ENCODE data around the gene FGD5. TPM values are rescaled to one million over a fixed set of nuclear protein-coding genes. Genes with fewer than 3 reads are reported as not detected.

Gene FGD5
- total RNA-seq, 1 experiment from 2014 or later: not detected

DNA sequence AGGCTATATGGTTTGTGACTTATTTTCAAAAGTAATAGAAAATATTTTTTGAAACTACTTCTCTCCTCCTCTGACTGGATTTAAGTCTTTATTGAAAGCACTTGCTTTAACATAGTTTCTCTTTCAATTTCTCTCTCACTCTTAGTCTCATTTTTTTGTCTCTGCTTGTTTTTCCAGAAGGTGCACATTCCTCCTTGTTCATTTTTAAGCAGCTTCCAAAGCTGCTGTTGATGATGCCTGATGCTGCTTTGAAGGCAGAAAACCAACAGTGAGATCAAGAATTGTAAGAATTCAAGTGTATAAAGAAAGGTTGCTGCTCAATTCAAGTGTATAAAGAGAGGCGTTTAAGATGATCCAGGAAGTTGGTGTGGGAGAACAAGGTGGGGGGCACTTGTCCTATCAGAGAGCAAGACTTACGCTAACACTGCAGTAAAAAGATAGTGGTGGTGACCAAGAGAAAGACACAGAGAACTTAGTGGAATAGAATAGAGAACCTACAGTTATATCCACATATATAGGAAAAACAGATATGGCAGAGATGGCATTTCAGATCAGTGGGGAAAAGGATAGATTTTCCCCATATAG is 140.7 kb downstream of the FGD5 start:
- Histone ChIP-seq H3K4me1 (ENCODE audit: insufficient read depth, low read length, poor library complexity, severe bottlenecking) (peaks cover 16% of the 10 kb centered on the region), H3K27me3 (replicated peaks; ENCODE audit: insufficient read depth, low read depth, low read length, poor library complexity) (no peaks in the 10 kb centered on the region), H3K36me3 (ENCODE audit: insufficient read depth, low read length, poor library complexity, severe bottlenecking) (no peaks in the 10 kb centered on the region), H3K9me3 (ENCODE audit: low read depth, low read length, poor library complexity, severe bottlenecking) (no peaks in the 10 kb centered on the region), H3K27ac (ENCODE audit: low read depth, low read length, poor library complexity, severe bottlenecking) (no peak overlapping the region), H3K4me3 (ENCODE audit: low read depth, low read length, poor library complexity, severe bottlenecking) (no peak overlapping the region)
- ChIA-PET CTCF (no interaction called here), POLR2A (ENCODE audit: low non-redundant PET) (no interaction called here)
- no peak for DNase-seq (ENCODE audit: low spot score)
- BruUV-seq (replicated peaks): no TSS peak
- intact Hi-C loops (cut with micrococcal nuclease; ENCODE audit: unreplicated experiment): no loop called here
- TF ChIP-seq, protein P1, sequence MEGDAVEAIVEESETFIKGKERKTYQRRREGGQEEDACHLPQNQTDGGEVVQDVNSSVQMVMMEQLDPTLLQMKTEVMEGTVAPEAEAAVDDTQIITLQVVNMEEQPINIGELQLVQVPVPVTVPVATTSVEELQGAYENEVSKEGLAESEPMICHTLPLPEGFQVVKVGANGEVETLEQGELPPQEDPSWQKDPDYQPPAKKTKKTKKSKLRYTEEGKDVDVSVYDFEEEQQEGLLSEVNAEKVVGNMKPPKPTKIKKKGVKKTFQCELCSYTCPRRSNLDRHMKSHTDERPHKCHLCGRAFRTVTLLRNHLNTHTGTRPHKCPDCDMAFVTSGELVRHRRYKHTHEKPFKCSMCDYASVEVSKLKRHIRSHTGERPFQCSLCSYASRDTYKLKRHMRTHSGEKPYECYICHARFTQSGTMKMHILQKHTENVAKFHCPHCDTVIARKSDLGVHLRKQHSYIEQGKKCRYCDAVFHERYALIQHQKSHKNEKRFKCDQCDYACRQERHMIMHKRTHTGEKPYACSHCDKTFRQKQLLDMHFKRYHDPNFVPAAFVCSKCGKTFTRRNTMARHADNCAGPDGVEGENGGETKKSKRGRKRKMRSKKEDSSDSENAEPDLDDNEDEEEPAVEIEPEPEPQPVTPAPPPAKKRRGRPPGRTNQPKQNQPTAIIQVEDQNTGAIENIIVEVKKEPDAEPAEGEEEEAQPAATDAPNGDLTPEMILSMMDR (conservative IDR thresholded peaks at IDR 0.05; ENCODE audit: low read depth, low read length): no peak
- TF ChIP-seq EZH2 (IDR thresholded peaks at IDR 0.05; ENCODE audit: borderline replicate concordance, low read depth, low read length, poor library complexity, severe bottlenecking): no peak

DNA sequence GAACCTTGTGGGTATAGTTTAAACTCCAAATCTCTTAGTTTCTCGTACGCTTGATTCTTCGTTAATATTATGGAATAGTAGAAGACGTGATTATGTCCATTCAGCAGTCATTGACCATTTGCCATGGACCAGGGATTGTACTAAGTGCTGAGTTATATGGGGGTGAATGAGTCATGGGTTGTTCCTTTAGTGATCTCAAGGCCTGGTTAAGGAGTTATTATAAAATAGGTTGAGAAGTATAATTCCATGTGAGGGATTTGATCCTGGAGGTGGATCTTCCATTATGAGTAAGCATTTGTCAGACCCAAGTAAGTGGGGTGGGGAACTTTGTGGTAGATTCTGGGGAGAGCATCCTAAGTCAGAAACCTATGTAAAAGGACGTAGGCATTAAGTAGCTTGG is 144.0 kb downstream of the FGD5 start:
- no peak for DNase-seq (ENCODE audit: low spot score)

DNA sequence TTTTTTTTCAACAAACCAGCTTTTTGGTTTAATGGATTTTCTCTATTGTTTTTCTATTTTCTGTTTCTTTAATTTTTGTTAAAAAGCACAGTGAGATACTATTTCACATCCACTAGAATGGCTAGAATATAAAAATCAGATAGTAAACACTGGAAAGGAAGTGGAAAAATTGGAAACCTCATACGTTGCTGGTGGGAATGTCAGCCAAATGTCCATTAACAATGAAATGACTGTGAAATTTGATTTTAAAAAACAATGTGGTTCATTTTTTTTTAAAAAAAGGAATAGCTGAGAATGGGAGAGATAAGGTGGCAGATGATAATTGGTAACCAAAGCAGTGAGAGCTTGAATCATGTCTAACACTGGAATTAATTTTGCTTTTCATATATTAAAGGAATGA is 148.5 kb downstream of the FGD5 start:
- BruUV-seq (replicated peaks): no TSS peak
- ChIA-PET POLR2A (ENCODE audit: low non-redundant PET) (no interaction called here), CTCF (no interaction called here)

More for the DNA sequence above, 144.0 kb downstream of the FGD5 start:
- Histone ChIP-seq H3K27ac (ENCODE audit: low read depth, low read length, poor library complexity, severe bottlenecking) (no peak overlapping the region), H3K27me3 (replicated peaks; ENCODE audit: insufficient read depth, low read depth, low read length, poor library complexity) (no peaks in the 10 kb centered on the region), H3K4me1 (ENCODE audit: insufficient read depth, low read length, poor library complexity, severe bottlenecking) (peaks cover 6% of the 10 kb centered on the region), H3K36me3 (ENCODE audit: insufficient read depth, low read length, poor library complexity, severe bottlenecking) (peaks cover 14% of the 10 kb centered on the region), H3K4me3 (ENCODE audit: low read depth, low read length, poor library complexity, severe bottlenecking) (no peak overlapping the region), H3K9me3 (ENCODE audit: low read depth, low read length, poor library complexity, severe bottlenecking) (peaks cover 5% of the 10 kb centered on the region)
- TF ChIP-seq, protein P1 (conservative IDR thresholded peaks at IDR 0.05; ENCODE audit: low read depth, low read length): no peak
- TF ChIP-seq EZH2 (IDR thresholded peaks at IDR 0.05; ENCODE audit: borderline replicate concordance, low read depth, low read length, poor library complexity, severe bottlenecking): no peak
- ChIA-PET CTCF (no interaction called here), POLR2A (ENCODE audit: low non-redundant PET) (no interaction called here)
- no TSS peak for BruUV-seq (replicated peaks)
- intact Hi-C loops (cut with micrococcal nuclease; ENCODE audit: unreplicated experiment): no loop called here

More for the DNA sequence above, 148.5 kb downstream of the FGD5 start:
- no peak for DNase-seq (ENCODE audit: low spot score)
- H3K27ac ChIP-seq (ENCODE audit: low read depth, low read length, poor library complexity, severe bottlenecking): no peak overlapping the region
- no peak overlapping the region for H3K4me3 ChIP-seq (ENCODE audit: low read depth, low read length, poor library complexity, severe bottlenecking)
- peaks cover 18% of the 10 kb centered on the region for H3K36me3 ChIP-seq (ENCODE audit: insufficient read depth, low read length, poor library complexity, severe bottlenecking)
- intact Hi-C loops (cut with micrococcal nuclease; ENCODE audit: unreplicated experiment): no loop called here
- no peaks in the 10 kb centered on the region for H3K27me3 ChIP-seq (replicated peaks; ENCODE audit: insufficient read depth, low read depth, low read length, poor library complexity)
- TF ChIP-seq, protein P1 (conservative IDR thresholded peaks at IDR 0.05; ENCODE audit: low read depth, low read length): no peak
- no peak for TF ChIP-seq EZH2 (IDR thresholded peaks at IDR 0.05; ENCODE audit: borderline replicate concordance, low read depth, low read length, poor library complexity, severe bottlenecking)
- H3K4me1 ChIP-seq (ENCODE audit: insufficient read depth, low read length, poor library complexity, severe bottlenecking): no peaks in the 10 kb centered on the region
- peaks cover 5% of the 10 kb centered on the region for H3K9me3 ChIP-seq (ENCODE audit: low read depth, low read length, poor library complexity, severe bottlenecking)

Measured in A673 (cell line).